GM19324 (cell line): ENCODE results near the gene PKP4.

Source experiments
- ATAC-seq: cut with Tn5 transposase; IDR thresholded peaks from one replicate; pipeline ENCODE4 v1.9.1; 2021; ENCODE audit warnings: mild to moderate bottlenecking, moderate library complexity; ENCODE audit not compliant: unreplicated experiment, low FRiP score

PKP4 gene

GRCh38 chr2:158729451-158729850, 272.7 kb downstream of the PKP4 start:
- ATAC-seq = no peak

GRCh38 chr2:158729873-158730620, 273.3 kb downstream of the PKP4 start:
- no peak for ATAC-seq

- no peak for ATAC-seq
Observed at GRCh38 chr2:158730621-158731140, 273.9 kb downstream of the PKP4 start.

- no peak for ATAC-seq
Observed at GRCh38 chr2:158731386-158731785, 274.6 kb downstream of the PKP4 start.
